ENCODE measurements around the gene UGT1A5. TPM values are rescaled to one million over a fixed set of nuclear protein-coding genes. Genes with fewer than 3 reads are reported as not detected.

UGT1A5 gene
- total and polyA plus RNA-seq, 2 of the 8 experiments (the other 6 are each of a cell fraction or from before 2014, with no cell fraction given): not detected

DNA sequence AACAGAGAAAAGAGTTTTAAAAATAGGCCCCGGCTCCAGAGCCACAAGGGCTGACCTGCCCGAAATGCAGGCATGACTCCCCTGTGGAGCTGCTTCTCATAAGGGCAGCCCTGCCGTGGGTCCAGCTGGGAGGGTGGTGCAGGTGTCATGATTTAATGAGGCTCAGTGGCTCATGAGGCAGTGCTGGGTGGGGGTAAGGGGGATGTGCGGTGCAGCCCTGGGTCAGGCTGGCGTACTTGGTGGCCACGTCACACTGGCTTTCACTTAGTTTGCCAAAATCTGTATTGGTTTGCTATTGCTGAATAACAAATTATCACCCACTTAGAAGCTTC is 108.0 kb downstream of the UGT1A5 start:
- H3K36me3 ChIP-seq (ENCODE audit: control insufficient read depth in 2 of 4, insufficient read depth in 4 of 4, low read length in 3 of 4): no peaks in the 10 kb centered on the region
- H3K9me3 ChIP-seq (ENCODE audit: insufficient read depth in 2 of 2, low read depth in 1 of 2, low read length in 1 of 2): no peaks in the 10 kb centered on the region
- H3K27ac ChIP-seq (ENCODE audit: low read depth, low read length): no peak overlapping the region
- no peak overlapping the region for H3K4me2 ChIP-seq (ENCODE audit: insufficient read depth in 1 of 2, low read depth in 2 of 2, low read length in 2 of 2)
- TF ChIP-seq SIRT6 (IDR thresholded peaks at IDR 0.05; ENCODE audit: low read length): no peak
- TF ChIP-seq USF2 (IDR thresholded peaks at IDR 0.05; ENCODE audit: low read length): no peak
- TF ChIP-seq CEBPB (IDR thresholded peaks at IDR 0.05; ENCODE audit: low read depth, low read length): no peak
- TF ChIP-seq TBP (IDR thresholded peaks at IDR 0.05; ENCODE audit: low read depth, low read length): no peak
- no peak for TF ChIP-seq SP1 (IDR thresholded peaks at IDR 0.05; ENCODE audit: low read depth, low read length)
- no peak for TF ChIP-seq JUN (IDR thresholded peaks at IDR 0.05; ENCODE audit: low read depth, low read length)
- TF ChIP-seq CTBP2 (IDR thresholded peaks at IDR 0.05; ENCODE audit: borderline replicate concordance, insufficient read depth, insufficient read length, low read length): no peak
- no peak overlapping the region for H4K5ac ChIP-seq (ENCODE audit: insufficient read length, low read depth, low read length)
- no peak overlapping the region for H3K56ac ChIP-seq (replicated peaks; ENCODE audit: insufficient read length, low read depth, low read length)
- no peak overlapping the region for H3K14ac ChIP-seq (ENCODE audit: insufficient read length)
- no peaks in the 10 kb centered on the region for H3K79me2 ChIP-seq (ENCODE audit: control insufficient read depth in 1 of 2, insufficient read depth in 2 of 2, low read length in 2 of 2)
- ChIA-PET POLR2A (ENCODE audit: partially characterized antibody) (no interaction called here), CTCF (ENCODE audit: partially characterized antibody) (interaction anchor here (0.7 to 1.2 kb wide), 5 partner anchors 12 to 518 kb away, joined by 3 to 4 read pairs (median 3); no protein-coding TSS in a partner anchor)
- no peak overlapping the region for H2AK5ac ChIP-seq (ENCODE audit: low read depth, low read length)
- H2BK20ac ChIP-seq (ENCODE audit: low read length): no peak overlapping the region
- no peak overlapping the region for H2BK12ac ChIP-seq (ENCODE audit: low read depth, low read length)
- H3K23ac ChIP-seq (ENCODE audit: insufficient read length): no peak overlapping the region
- no peak overlapping the region for H4K91ac ChIP-seq (replicated peaks; ENCODE audit: insufficient read length, low read length)
- no peak overlapping the region for H3K4me3 ChIP-seq (ENCODE audit: extremely low read depth in 1 of 4, insufficient read depth in 2 of 4, low read depth in 3 of 4, low read length in 4 of 4)
- no peak overlapping the region for H2BK15ac ChIP-seq (ENCODE audit: low read length)
- no peak overlapping the region for H3K9ac ChIP-seq (replicated peaks in 1 of 4; ENCODE audit: extremely low read depth in 1 of 4, low read depth in 3 of 4, low read length in 3 of 4)
- FAIRE-seq (no peak), DNase-seq (ENCODE audit: low read depth in 1 of 2, low spot score in 2 of 2) (no peak)
- H3K79me1 ChIP-seq (ENCODE audit: low read depth, low read length): no peaks in the 10 kb centered on the region
- WGBS, 2 experiments (ENCODE audit: extremely low coverage in 1 of 2, insufficient coverage in 1 of 2, insufficient read length in 1 of 2, insufficient replicate concordance in 2 of 2, low coverage in 1 of 2, low lambda C conversion rate in 2 of 2, missing lambda C conversion rate in 1 of 2): 94% methylated on average over 6 of the region's 6 CpGs; no CpG with 5 or more reads in 1 of the 2 experiments
- no peaks in the 10 kb centered on the region for H4K20me1 ChIP-seq (replicated peaks in 1 of 2; ENCODE audit: control insufficient read depth in 1 of 2, insufficient read depth in 2 of 2, low read length in 2 of 2)
- H3K18ac ChIP-seq (ENCODE audit: extremely low read depth, low read length): no peak overlapping the region
- no peak overlapping the region for H2BK5ac ChIP-seq (ENCODE audit: low read depth, low read length)
- no peaks in the 10 kb centered on the region for H3K27me3 ChIP-seq (replicated peaks in 1 of 4; ENCODE audit: control insufficient read depth in 3 of 4, extremely low read depth in 1 of 4, insufficient read depth in 3 of 4, low read length in 3 of 4)
- no peak overlapping the region for H3K4ac ChIP-seq (replicated peaks; ENCODE audit: insufficient read length, low read depth, low read length)
- peak overlapping the region; percentile 51; the same call in 1 of the 2 replicates for H4K8ac ChIP-seq (ENCODE audit: extremely low read depth, insufficient read depth, low read length)
- no peaks in the 10 kb centered on the region for H3K23me2 ChIP-seq (ENCODE audit: low read depth, low read length)
- H2BK120ac ChIP-seq (replicated peaks; ENCODE audit: low read depth, low read length): no peak overlapping the region
- no peaks in the 10 kb centered on the region for H3K4me1 ChIP-seq (replicated peaks in 1 of 4; ENCODE audit: control insufficient read depth in 3 of 4, insufficient read depth in 4 of 4, low read length in 3 of 4)
- no peak overlapping the region for H2AFZ ChIP-seq (ENCODE audit: low read length)

Measured in H1 (cell line).